C4-2B (cell line): ENCODE data around the gene TMEM129.
A peak's percentile ranks its signal among the peaks of the same experiment; 100 is the strongest.

ENCODE experiments used
- CTCF ChIP-seq: fragments of 450-650 bp; conservative IDR thresholded peaks from 2 replicates; pipeline ENCODE4 v1.5.1; 2017; ENCODE audit warnings: mild to moderate bottlenecking
- ZFX ChIP-seq: fragments of 450-650 bp; IDR thresholded peaks from 2 replicates; pipeline ENCODE4 v1.6.1; 2017

- peak; percentile 95 for TF ChIP-seq CTCF
- TF ChIP-seq ZFX: no peak
Measured at GRCh38 chr4:1693131-1693896, 27.8 kb downstream of the TMEM129 start.
